OCI-LY3 (cell line): Measurements from ENCODE around the gene ZBTB7C.

Experiments
- EZH2phosphoT487 ChIP-seq: fragments of 200-600 bp; shearing (Covaris generic); IDR thresholded peaks from 2 replicates; pipeline ENCODE4 v1.6.1; 2018; ENCODE audit warnings: antibody characterized with exemption, mixed run types, low read depth
- TF ChIP-seq, protein P1 (sequence below): fragments of 200-600, 300-600 bp; sonication (generic); IDR thresholded peaks from 2 replicates; pipeline ENCODE4 v1.5.1; 2014; ENCODE audit warnings: antibody characterized with exemption, low read length, low read depth

DNA sequence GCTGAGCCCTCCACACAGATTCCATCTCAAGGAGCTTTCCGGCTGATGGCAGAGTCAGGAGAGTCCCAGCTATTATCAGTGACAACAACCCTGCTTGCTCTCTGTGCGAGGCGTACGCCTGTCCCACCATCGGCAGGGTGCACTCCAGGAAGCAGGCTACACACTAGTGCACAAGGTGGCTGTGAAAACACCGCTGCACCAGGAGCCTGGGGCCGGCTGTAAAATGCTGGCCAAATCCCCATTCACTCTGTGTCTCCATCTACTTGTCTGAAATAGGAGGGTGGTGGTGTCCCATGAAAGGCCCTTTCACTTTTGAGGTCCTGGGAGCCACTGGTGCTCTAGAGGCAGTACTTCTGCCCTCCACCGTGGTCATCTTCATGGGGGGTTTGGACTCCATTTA lies 295.5 kb downstream of the ZBTB7C start:
- TF ChIP-seq EZH2phosphoT487: no peak
- TF ChIP-seq, protein P1, sequence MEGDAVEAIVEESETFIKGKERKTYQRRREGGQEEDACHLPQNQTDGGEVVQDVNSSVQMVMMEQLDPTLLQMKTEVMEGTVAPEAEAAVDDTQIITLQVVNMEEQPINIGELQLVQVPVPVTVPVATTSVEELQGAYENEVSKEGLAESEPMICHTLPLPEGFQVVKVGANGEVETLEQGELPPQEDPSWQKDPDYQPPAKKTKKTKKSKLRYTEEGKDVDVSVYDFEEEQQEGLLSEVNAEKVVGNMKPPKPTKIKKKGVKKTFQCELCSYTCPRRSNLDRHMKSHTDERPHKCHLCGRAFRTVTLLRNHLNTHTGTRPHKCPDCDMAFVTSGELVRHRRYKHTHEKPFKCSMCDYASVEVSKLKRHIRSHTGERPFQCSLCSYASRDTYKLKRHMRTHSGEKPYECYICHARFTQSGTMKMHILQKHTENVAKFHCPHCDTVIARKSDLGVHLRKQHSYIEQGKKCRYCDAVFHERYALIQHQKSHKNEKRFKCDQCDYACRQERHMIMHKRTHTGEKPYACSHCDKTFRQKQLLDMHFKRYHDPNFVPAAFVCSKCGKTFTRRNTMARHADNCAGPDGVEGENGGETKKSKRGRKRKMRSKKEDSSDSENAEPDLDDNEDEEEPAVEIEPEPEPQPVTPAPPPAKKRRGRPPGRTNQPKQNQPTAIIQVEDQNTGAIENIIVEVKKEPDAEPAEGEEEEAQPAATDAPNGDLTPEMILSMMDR: no peak
